ENCODE results near the gene SH3TC2. TPM values are rescaled to one million over a fixed set of nuclear protein-coding genes. Genes with fewer than 3 reads are reported as not detected.

SH3TC2 gene
- total and polyA plus RNA-seq, 2 of the 4 experiments (the other 2 are of a cell fraction), result 3.4 to 7.9 TPM

GRCh38 chr5:149006426-149006825, 56.4 kb downstream of the SH3TC2 start:
- Histone ChIP-seq H3K14ac (replicated peaks; ENCODE audit: low read depth, low read length) (peak overlapping the region; percentile 1), H2AK9ac (replicated peaks; ENCODE audit: low read depth, low read length, poor library complexity) (no peak overlapping the region), H3K27me3 (ENCODE audit: control insufficient read depth, insufficient read depth, low read length) (no peaks in the 10 kb centered on the region), H3K9ac (ENCODE audit: low read depth, low read length) (no peak overlapping the region), H2BK15ac (ENCODE audit: low read depth, low read length) (peak overlapping the region; percentile 23; the same call in 1 of the 3 replicates), H3K36me3 (ENCODE audit: control insufficient read depth, insufficient read depth, low read length) (no peaks in the 10 kb centered on the region), H3K79me1 (ENCODE audit: low read depth in 1 of 2, low read length in 2 of 2) (no peaks in the 10 kb centered on the region), H3K23ac (ENCODE audit: low read depth, low read length) (peak overlapping the region; percentile 16; the same call in 1 of the 2 replicates), H2BK20ac (ENCODE audit: low read depth, low read length) (peak overlapping the region; percentile 49), H4K5ac (ENCODE audit: low read depth, low read length) (peak overlapping the region; percentile 32), H3K56ac (ENCODE audit: extremely low read depth, insufficient read depth, low read length) (no peak overlapping the region), H3K4ac (ENCODE audit: low read depth, low read length) (peak overlapping the region; percentile 47), H2BK120ac (ENCODE audit: low read depth, low read length) (peak overlapping the region; percentile 49; the same call in 1 of the 2 replicates), H3K4me2 (ENCODE audit: low read depth, low read length) (no peak overlapping the region), H3K27ac (ENCODE audit: insufficient read depth, low read length) (no peak overlapping the region), H2AK5ac (ENCODE audit: low read depth, low read length) (peak overlapping the region; percentile 37), H4K8ac (ENCODE audit: low read depth in 2 of 2, low read length in 2 of 2) (no peak overlapping the region; a peak in 1 of 4 replicates), H2BK5ac (ENCODE audit: low read depth, low read length, poor library complexity, severe bottlenecking) (no peak overlapping the region), H3K4me1 (ENCODE audit: control insufficient read depth, insufficient read depth, low read length) (peaks cover 31% of the 10 kb centered on the region), H3K18ac (ENCODE audit: low read depth, low read length) (peak overlapping the region; percentile 64), H3K9me1 (ENCODE audit: insufficient read depth, low read length) (peaks cover 22% of the 10 kb centered on the region), H2AFZ (replicated peaks; ENCODE audit: low read length, poor library complexity) (no peak overlapping the region), H3K9me3 (ENCODE audit: control insufficient read depth, insufficient read depth, low read length) (no peaks in the 10 kb centered on the region), H4K91ac (ENCODE audit: insufficient read depth, low read depth, low read length) (no peak overlapping the region), H4K20me1 (ENCODE audit: insufficient read depth, low read length) (no peaks in the 10 kb centered on the region), H3K4me3 (ENCODE audit: insufficient read depth, low read depth, low read length) (no peak overlapping the region)
- intact Hi-C loops (cut with micrococcal nuclease), result no loop called here
- no CpG with 5 or more reads among the region's 1 CpG for WGBS, 2 experiments (ENCODE audit: extremely low coverage in 2 of 2, insufficient read length in 1 of 2)
- ATAC-seq (ENCODE audit: low read depth) (no peak), DNase-seq (no peak)
- in situ Hi-C loops (cut with MboI; ENCODE audit: low sequenced_read_pairs), result no loop called here
- dilution Hi-C loops (cut with HindIII; ENCODE audit: low sequenced_read_pairs, unreplicated experiment), result no loop called here
- CTCF ChIA-PET, result interaction anchor here (0.6 kb wide), 1 partner anchor 138 kb away, joined by 3 read pairs; no protein-coding TSS in a partner anchor
- BruUV-seq (replicated peaks), result no TSS peak
- no peak for TF ChIP-seq CEBPB (IDR thresholded peaks at IDR 0.05; ENCODE audit: low read depth, low read length)
- TF ChIP-seq RCOR1 (IDR thresholded peaks at IDR 0.05; ENCODE audit: insufficient replicate concordance, low read length), result no peak
- no peak for TF ChIP-seq POLR2A (IDR thresholded peaks at IDR 0.05; ENCODE audit: low read depth, low read length)
- TF ChIP-seq SMC3 (IDR thresholded peaks at IDR 0.05; ENCODE audit: low read depth, low read length), result no peak
- TF ChIP-seq CHD1 (IDR thresholded peaks at IDR 0.05; ENCODE audit: low read depth, low read length), result no peak
- TF ChIP-seq MAFK (IDR thresholded peaks at IDR 0.05; ENCODE audit: low read depth, low read length), result no peak
- TF ChIP-seq MAZ (IDR thresholded peaks at IDR 0.05; ENCODE audit: borderline replicate concordance, low read depth, low read length), result no peak
- no peak for TF ChIP-seq BHLHE40 (IDR thresholded peaks at IDR 0.05; ENCODE audit: low read depth, low read length)
- no peak for TF ChIP-seq CTCF (conservative IDR thresholded peaks at IDR 0.05; ENCODE audit: low read depth, low read length)
- no peak for TF ChIP-seq FOS (IDR thresholded peaks at IDR 0.05; ENCODE audit: low read depth, low read length)
- no peak for TF ChIP-seq RAD21 (IDR thresholded peaks at IDR 0.05; ENCODE audit: low read length)
- no peak for TF ChIP-seq USF2 (IDR thresholded peaks at IDR 0.05; ENCODE audit: low read depth, low read length)
- no peak for TF ChIP-seq RFX5 (IDR thresholded peaks at IDR 0.05; ENCODE audit: low read depth, low read length)
- no peak for TF ChIP-seq ELK1 (IDR thresholded peaks at IDR 0.05; ENCODE audit: borderline replicate concordance, low read depth, low read length)
- TF ChIP-seq MXI1 (IDR thresholded peaks at IDR 0.05; ENCODE audit: borderline replicate concordance, low read depth, low read length), result no peak
- no peak for TF ChIP-seq NFE2L2 (IDR thresholded peaks at IDR 0.05; ENCODE audit: low read depth, low read length)
- POLR2A ChIA-PET (ENCODE audit: unreplicated experiment), result no interaction called here

Measured in IMR-90 (cell line).